Breast epithelium (tissue), 3 donors: ENCODE measurements around the gene CCNL2.
"Not testable (repeated sequence)": the region's sequence is repeated elsewhere in the genome, so short reads cannot be mapped to it uniquely, and the experiment has no call there.

Experiments
- POLR2A ChIP-seq: fragments of 450-650 bp; IDR thresholded peaks from one replicate; pipeline ENCODE4 v1.6.1; 2016; ENCODE audit warnings: antibody characterized with exemption, mild to moderate bottlenecking, moderate library complexity
- POLR2AphosphoS5 ChIP-seq, 3 donors: sonication (generic); formaldehyde crosslinking; IDR thresholded peaks; one replicate each; pipeline ENCODE4 v1.6.1; 2017; ENCODE audit warnings: antibody characterized with exemption in 3 of 3
- TF ChIP-seq, protein P1 (sequence below), 3 donors: fragments of 450-650 bp; IDR thresholded peaks; one replicate each; pipeline ENCODE4 v1.5.1; 2016 to 2017; ENCODE audit warnings: antibody characterized with exemption in 3 of 3, mild to moderate bottlenecking in 3 of 3, moderate library complexity in 3 of 3

DNA sequence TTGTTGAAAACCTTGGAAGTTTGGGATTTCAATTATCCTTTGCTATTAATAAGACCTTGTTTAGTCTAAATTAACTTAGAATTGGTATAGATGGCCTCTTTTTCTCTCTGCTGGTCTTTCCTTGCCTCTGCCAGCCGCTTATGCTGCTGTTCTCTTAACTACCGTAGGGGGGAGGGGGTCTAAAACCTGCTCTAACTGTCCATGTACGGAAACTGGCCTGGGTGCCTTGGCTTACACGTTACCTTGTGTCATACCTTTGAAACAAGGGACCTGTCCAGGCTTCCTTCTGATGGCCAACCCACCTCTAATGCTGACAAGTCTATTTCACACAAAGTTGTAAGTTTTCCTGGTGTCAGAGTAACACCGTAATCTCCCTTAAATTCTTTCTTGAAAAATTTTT, 18.3 kb upstream of the CCNL2 start:
- TF ChIP-seq, protein P1, sequence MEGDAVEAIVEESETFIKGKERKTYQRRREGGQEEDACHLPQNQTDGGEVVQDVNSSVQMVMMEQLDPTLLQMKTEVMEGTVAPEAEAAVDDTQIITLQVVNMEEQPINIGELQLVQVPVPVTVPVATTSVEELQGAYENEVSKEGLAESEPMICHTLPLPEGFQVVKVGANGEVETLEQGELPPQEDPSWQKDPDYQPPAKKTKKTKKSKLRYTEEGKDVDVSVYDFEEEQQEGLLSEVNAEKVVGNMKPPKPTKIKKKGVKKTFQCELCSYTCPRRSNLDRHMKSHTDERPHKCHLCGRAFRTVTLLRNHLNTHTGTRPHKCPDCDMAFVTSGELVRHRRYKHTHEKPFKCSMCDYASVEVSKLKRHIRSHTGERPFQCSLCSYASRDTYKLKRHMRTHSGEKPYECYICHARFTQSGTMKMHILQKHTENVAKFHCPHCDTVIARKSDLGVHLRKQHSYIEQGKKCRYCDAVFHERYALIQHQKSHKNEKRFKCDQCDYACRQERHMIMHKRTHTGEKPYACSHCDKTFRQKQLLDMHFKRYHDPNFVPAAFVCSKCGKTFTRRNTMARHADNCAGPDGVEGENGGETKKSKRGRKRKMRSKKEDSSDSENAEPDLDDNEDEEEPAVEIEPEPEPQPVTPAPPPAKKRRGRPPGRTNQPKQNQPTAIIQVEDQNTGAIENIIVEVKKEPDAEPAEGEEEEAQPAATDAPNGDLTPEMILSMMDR (IDR thresholded peaks at IDR 0.05): not testable (repeated sequence)
- not testable (repeated sequence) for TF ChIP-seq POLR2AphosphoS5 (IDR thresholded peaks at IDR 0.05); POLR2A
